GM06990 (cell line): ENCODE data around the gene TBC1D23.

Experiments
- DNase-seq: peaks from one replicate; pipeline ENCODE4 v3.0.0-alpha.2; 2011; ENCODE audit not compliant: insufficient read length; ENCODE audit errors: extremely low read depth
- H3K27me3 ChIP-seq: replicated peaks from 2 replicates; pipeline ENCODE4 v1.6.0; 2011; ENCODE audit warnings: low read length; ENCODE audit not compliant: control insufficient read depth, insufficient read depth
- H3K36me3 ChIP-seq: 2 replicates; pipeline ENCODE4 v1.5.1; 2011; ENCODE audit warnings: low read length; ENCODE audit not compliant: control insufficient read depth, insufficient read depth
- H3K4me3 ChIP-seq: replicated peaks from 2 replicates; pipeline ENCODE4 v1.5.1; 2011; ENCODE audit warnings: low read depth, mild to moderate bottlenecking, control low read depth, low read length
- TF ChIP-seq, protein P1 (sequence below): IDR thresholded peaks from 2 replicates; pipeline ENCODE4 v1.5.1; 2011; ENCODE audit warnings: low read length, control low read depth, mild to moderate bottlenecking, inconsistent platforms; ENCODE audit not compliant: insufficient read depth, poor library complexity, severe bottlenecking

TBC1D23 gene

DNA sequence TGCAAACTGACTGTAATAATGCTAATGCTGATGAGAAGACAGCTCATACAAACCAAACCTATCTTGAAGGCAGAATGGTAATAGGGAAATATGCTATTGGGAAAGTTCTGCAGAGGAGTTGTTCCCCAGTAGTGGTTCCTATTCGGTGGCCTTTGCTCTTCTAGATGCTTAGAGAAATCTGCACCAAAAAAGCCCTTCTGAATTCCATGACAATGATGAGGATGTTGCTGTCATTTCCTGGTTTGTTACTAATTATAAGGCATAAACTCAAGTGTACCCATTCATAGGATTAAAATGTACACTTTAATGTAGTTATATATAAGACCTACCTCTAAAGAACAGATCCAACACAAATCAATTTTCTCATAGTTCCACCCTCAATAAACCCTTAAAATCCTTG is 110.0 kb downstream of the TBC1D23 start:
- no peaks in the 10 kb centered on the region for H3K27me3 ChIP-seq
- peaks cover 9% of the 10 kb centered on the region for H3K36me3 ChIP-seq
- no peak for DNase-seq
- TF ChIP-seq, protein P1, sequence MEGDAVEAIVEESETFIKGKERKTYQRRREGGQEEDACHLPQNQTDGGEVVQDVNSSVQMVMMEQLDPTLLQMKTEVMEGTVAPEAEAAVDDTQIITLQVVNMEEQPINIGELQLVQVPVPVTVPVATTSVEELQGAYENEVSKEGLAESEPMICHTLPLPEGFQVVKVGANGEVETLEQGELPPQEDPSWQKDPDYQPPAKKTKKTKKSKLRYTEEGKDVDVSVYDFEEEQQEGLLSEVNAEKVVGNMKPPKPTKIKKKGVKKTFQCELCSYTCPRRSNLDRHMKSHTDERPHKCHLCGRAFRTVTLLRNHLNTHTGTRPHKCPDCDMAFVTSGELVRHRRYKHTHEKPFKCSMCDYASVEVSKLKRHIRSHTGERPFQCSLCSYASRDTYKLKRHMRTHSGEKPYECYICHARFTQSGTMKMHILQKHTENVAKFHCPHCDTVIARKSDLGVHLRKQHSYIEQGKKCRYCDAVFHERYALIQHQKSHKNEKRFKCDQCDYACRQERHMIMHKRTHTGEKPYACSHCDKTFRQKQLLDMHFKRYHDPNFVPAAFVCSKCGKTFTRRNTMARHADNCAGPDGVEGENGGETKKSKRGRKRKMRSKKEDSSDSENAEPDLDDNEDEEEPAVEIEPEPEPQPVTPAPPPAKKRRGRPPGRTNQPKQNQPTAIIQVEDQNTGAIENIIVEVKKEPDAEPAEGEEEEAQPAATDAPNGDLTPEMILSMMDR = no peak
- H3K4me3 ChIP-seq = no peak overlapping the region

DNA sequence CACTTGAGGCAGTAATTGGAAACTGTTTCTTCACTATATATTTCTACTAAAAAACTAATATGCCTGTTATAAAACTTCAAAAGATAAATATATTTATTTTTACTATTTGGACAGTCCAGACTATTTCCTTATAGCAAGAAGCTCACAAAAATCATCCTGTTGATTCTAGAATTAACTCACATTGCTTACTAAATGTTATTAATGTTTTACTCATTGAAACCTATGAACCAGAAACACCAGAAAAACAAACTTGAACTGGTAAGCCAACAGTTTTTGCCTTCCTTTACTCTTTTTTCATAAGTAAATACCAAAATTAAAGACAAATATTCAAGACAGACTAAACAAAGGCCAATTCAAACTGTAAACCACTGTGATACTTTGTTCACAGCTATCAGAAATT is 113.7 kb downstream of the TBC1D23 start:
- H3K36me3 ChIP-seq = peaks cover 12% of the 10 kb centered on the region
- DNase-seq = no peak

More for the DNA sequence above, 113.7 kb downstream of the TBC1D23 start:
- Histone ChIP-seq H3K27me3 (no peaks in the 10 kb centered on the region), H3K4me3 (no peak overlapping the region)
- TF ChIP-seq, protein P1 = no peak
